HepG2 (cell line): ENCODE measurements around the gene SAA2.

Source experiments
- CTCF ChIP-seq: sonication (generic); formaldehyde crosslinking; IDR thresholded peaks from 2 replicates; pipeline ENCODE4 v1.5.0; 2020; ENCODE audit warnings: mild to moderate bottlenecking, missing genetic modification reagents, moderate library complexity
- FOXJ3 ChIP-seq: sonication (generic); formaldehyde crosslinking; IDR thresholded peaks from 2 replicates; pipeline ENCODE4 v1.4.0; 2020; ENCODE audit warnings: missing genetic modification reagents, mild to moderate bottlenecking, borderline replicate concordance
- KLF6 ChIP-seq: IDR thresholded peaks from 2 replicates; pipeline ENCODE4 v1.8.0; 2016; ENCODE audit warnings: missing biosample characterization, missing genetic modification reagents
- MIER3 ChIP-seq: IDR thresholded peaks from 2 replicates; pipeline ENCODE4 v1.6.1; 2016; ENCODE audit warnings: missing compliant biosample characterization, borderline replicate concordance
- NR2F1 ChIP-seq, 2 experiments: fragments of 450-650 bp in 1 of 2; formaldehyde crosslinking in 1 of 2; IDR thresholded peaks; 2 replicates each; pipeline versions ENCODE4 v1.5.0 to v1.6.1; 2016 to 2020; ENCODE audit warnings: mild to moderate bottlenecking in 1 of 2, missing compliant biosample characterization in 1 of 2, missing genetic modification reagents in 1 of 2, moderate library complexity in 1 of 2
- PHB2 ChIP-seq: fragments of 450-650 bp; IDR thresholded peaks from 2 replicates; pipeline ENCODE4 v1.6.1; 2018; ENCODE audit not compliant: partially characterized antibody
- POLR2A ChIP-seq, 2 experiments: IDR thresholded peaks; 2 replicates each; pipeline ENCODE4 v1.6.1; 2011; ENCODE audit warnings: low read depth in 2 of 2, low read length in 2 of 2, mild to moderate bottlenecking in 1 of 2, moderate library complexity in 1 of 2; ENCODE audit not compliant: insufficient read depth in 1 of 2
- SIN3B ChIP-seq: fragments of 150-350 bp; IDR thresholded peaks from 2 replicates; pipeline ENCODE4 v1.6.1; 2014; ENCODE audit warnings: low read length
- SMC3 ChIP-seq: IDR thresholded peaks from 2 replicates; pipeline ENCODE4 v1.6.1; 2011; ENCODE audit warnings: low read length, improper control_type of control experiment
- ZBTB7B ChIP-seq: sonication (generic); formaldehyde crosslinking; IDR thresholded peaks from 2 replicates; pipeline ENCODE4 v1.4.0; 2020; ENCODE audit warnings: missing genetic modification reagents
- ZNF709 ChIP-seq: sonication (generic); formaldehyde crosslinking; IDR thresholded peaks from 2 replicates; pipeline ENCODE4 v1.5.0; 2020; ENCODE audit warnings: mild to moderate bottlenecking, missing genetic modification reagents
- TF ChIP-seq, protein P1 (sequence below): IDR thresholded peaks from 2 replicates; pipeline ENCODE4 v1.6.1; 2016
- TF ChIP-seq, protein P2 (sequence below): sonication (generic); formaldehyde crosslinking; IDR thresholded peaks from 2 replicates; pipeline ENCODE4 v1.5.1; 2020; ENCODE audit warnings: mild to moderate bottlenecking, moderate library complexity, missing genetic modification reagents

DNA sequence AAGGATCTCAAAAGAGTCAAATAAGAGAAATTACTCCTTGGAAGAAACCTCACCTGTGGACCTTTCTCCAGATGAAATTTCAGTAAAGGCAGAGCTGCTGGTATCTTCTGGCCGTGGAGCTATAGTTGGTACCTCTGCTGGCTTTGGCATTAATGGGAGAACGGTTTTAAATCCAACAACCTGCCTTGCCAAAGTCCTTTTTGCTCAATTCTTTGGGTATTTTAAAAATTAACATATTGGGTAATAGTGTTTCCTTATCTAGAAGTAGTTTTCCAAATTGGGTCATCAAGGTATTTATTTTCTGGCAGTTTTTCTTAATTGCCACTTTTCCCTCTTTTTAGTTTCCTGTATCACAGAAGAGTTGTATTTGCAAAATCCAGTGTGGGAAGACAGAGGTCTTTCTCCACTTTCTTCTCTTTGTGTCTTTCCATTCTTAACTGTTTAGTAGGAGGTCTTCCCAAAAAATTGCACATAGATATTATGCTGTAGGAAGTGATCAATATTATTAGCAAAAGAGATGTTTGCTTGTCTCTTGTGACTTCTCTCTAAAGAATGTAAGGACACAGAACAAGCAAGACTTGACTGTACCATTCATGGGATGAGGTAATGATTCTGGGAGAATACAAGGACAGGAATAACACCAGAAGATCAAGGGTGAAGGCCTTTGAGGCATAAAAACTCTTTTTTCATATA is 11.7 kb downstream of the SAA2 start, which contains the start of gene SAA4:
- no peak for TF ChIP-seq PHB2
- TF ChIP-seq KLF6 (CRISPR knock-in tag) = no peak
- no peak for TF ChIP-seq SIN3B
- peak in 1 of 2 experiments; percentile 63; a peak in 2 of 4 replicates for TF ChIP-seq NR2F1 (CRISPR knock-in tag; IDR thresholded peaks at IDR 0.05)
- no peak for TF ChIP-seq ZNF709 (CRISPR knock-in tag)
- TF ChIP-seq POLR2A (IDR thresholded peaks at IDR 0.05; ENCODE audit: insufficient read depth in 1 of 2, low read depth in 2 of 2, low read length in 2 of 2) = peak in 1 of 2 experiments; percentile 90; a peak in 2 of 4 replicates
- TF ChIP-seq SMC3 = no peak
- TF ChIP-seq, protein P1, sequence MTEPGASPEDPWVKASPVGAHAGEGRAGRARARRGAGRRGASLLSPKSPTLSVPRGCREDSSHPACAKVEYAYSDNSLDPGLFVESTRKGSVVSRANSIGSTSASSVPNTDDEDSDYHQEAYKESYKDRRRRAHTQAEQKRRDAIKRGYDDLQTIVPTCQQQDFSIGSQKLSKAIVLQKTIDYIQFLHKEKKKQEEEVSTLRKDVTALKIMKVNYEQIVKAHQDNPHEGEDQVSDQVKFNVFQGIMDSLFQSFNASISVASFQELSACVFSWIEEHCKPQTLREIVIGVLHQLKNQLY (CRISPR knock-in tag) = 0 out of 2 replicates have a peak, but pooled peaks have one; percentile 30
- TF ChIP-seq CTCF = no peak
- TF ChIP-seq, protein P2, sequence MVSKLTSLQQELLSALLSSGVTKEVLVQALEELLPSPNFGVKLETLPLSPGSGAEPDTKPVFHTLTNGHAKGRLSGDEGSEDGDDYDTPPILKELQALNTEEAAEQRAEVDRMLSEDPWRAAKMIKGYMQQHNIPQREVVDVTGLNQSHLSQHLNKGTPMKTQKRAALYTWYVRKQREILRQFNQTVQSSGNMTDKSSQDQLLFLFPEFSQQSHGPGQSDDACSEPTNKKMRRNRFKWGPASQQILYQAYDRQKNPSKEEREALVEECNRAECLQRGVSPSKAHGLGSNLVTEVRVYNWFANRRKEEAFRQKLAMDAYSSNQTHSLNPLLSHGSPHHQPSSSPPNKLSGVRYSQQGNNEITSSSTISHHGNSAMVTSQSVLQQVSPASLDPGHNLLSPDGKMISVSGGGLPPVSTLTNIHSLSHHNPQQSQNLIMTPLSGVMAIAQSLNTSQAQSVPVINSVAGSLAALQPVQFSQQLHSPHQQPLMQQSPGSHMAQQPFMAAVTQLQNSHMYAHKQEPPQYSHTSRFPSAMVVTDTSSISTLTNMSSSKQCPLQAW = no peak
- 0 out of 2 replicates have a peak, but pooled peaks have one; percentile 60 for TF ChIP-seq MIER3 (CRISPR knock-in tag)
- TF ChIP-seq FOXJ3 (CRISPR knock-in tag) = no peak
- no peak for TF ChIP-seq ZBTB7B
